Muscle layer of duodenum (tissue), 2 donors: ENCODE results near the gene MAN1C1.
A peak's percentile ranks its signal among the peaks of the same experiment; 100 is the strongest.
"Not testable (repeated sequence)": the region's sequence is repeated elsewhere in the genome, so short reads cannot be mapped to it uniquely, and the experiment has no call there.

ENCODE experiments used
- H3K27ac ChIP-seq: one replicate; pipeline ENCODE4 v1.7.0; 2013; ENCODE audit warnings: mild to moderate bottlenecking, low read length
- H3K27me3 ChIP-seq: one replicate; pipeline ENCODE4 v1.7.0; 2013; ENCODE audit warnings: low read depth, mild to moderate bottlenecking, control low read depth, low read length
- H3K36me3 ChIP-seq, 2 donors: one replicate each; pipeline ENCODE4 v1.7.0; 2013; ENCODE audit warnings: low read length in 2 of 2, control low read depth in 1 of 2, mild to moderate bottlenecking in 1 of 2; ENCODE audit not compliant: insufficient read depth in 2 of 2, control insufficient read depth in 1 of 2
- H3K4me1 ChIP-seq, 2 donors: one replicate each; pipeline ENCODE4 v1.7.0; 2013; ENCODE audit warnings: low read length in 2 of 2, mild to moderate bottlenecking in 2 of 2, control low read depth in 1 of 2, moderate library complexity in 1 of 2; ENCODE audit not compliant: insufficient read depth in 2 of 2, control insufficient read depth in 1 of 2
- H3K4me3 ChIP-seq, 2 donors: one replicate each; pipeline ENCODE4 v1.7.0; 2013; ENCODE audit warnings: low read length in 2 of 2, low read depth in 1 of 2, mild to moderate bottlenecking in 1 of 2
- H3K9me3 ChIP-seq, 2 donors: one replicate each; pipeline ENCODE4 v1.7.0; 2013; ENCODE audit warnings: low read length in 2 of 2, control low read depth in 1 of 2, mild to moderate bottlenecking in 1 of 2; ENCODE audit not compliant: control insufficient read depth in 1 of 2
- donor health status: healthy.

Gene MAN1C1

GRCh38 chr1:25626018-25626417 is 9.4 kb downstream of the MAN1C1 start:
- H3K9me3 ChIP-seq: no peaks in the 10 kb centered on the region

GRCh38 chr1:25628741-25629421 is 12.3 kb downstream of the MAN1C1 start:
- Histone ChIP-seq H3K9me3 (no peaks in the 10 kb centered on the region), H3K27ac (no peak overlapping the region), H3K4me1 (no peaks in the 10 kb centered on the region), H3K36me3 (no peaks in the 10 kb centered on the region), H3K27me3 (no peaks in the 10 kb centered on the region), H3K4me3 (no peak overlapping the region)

More at GRCh38 chr1:25626018-25626417, 9.4 kb downstream of the MAN1C1 start:
- Histone ChIP-seq H3K4me3 (no peak overlapping the region), H3K27me3 (no peaks in the 10 kb centered on the region), H3K4me1 (peaks cover 4 to 15% of the 10 kb centered on the region in 2 donors), H3K36me3 (no peaks in the 10 kb centered on the region), H3K27ac (no peak overlapping the region)

GRCh38 chr1:25629836-25630235 is 13.2 kb downstream of the MAN1C1 start:
- H3K4me3 ChIP-seq: no peak overlapping the region
- H3K27ac ChIP-seq: no peak overlapping the region
- no peaks in the 10 kb centered on the region for H3K27me3 ChIP-seq
- H3K9me3 ChIP-seq: no peaks in the 10 kb centered on the region
- no peaks in the 10 kb centered on the region for H3K36me3 ChIP-seq
- no peaks in the 10 kb centered on the region for H3K4me1 ChIP-seq

- Histone ChIP-seq H3K36me3 (no peaks in the 10 kb centered on the region), H3K27ac (no peak overlapping the region), H3K4me1 (no peaks in the 10 kb centered on the region), H3K4me3 (peak overlapping the region in 1 of 2 donors; percentile 1), H3K9me3 (no peaks in the 10 kb centered on the region), H3K27me3 (no peaks in the 10 kb centered on the region)
Measured at GRCh38 chr1:25631750-25632485, 15.3 kb downstream of the MAN1C1 start.

- H3K4me3 ChIP-seq: no peak overlapping the region
- H3K4me1 ChIP-seq: no peaks in the 10 kb centered on the region
- H3K27ac ChIP-seq: no peak overlapping the region
- H3K27me3 ChIP-seq: no peaks in the 10 kb centered on the region
- H3K9me3 ChIP-seq: peaks cover 0 to 4% of the 10 kb centered on the region in 2 donors
- no peaks in the 10 kb centered on the region for H3K36me3 ChIP-seq
Measured at GRCh38 chr1:25634066-25634465, 17.5 kb downstream of the MAN1C1 start.

- no peaks in the 10 kb centered on the region for H3K36me3 ChIP-seq
- no peak overlapping the region for H3K27ac ChIP-seq
- H3K27me3 ChIP-seq: no peaks in the 10 kb centered on the region
- H3K9me3 ChIP-seq: peaks cover 0 to 4% of the 10 kb centered on the region in 2 donors
- H3K4me1 ChIP-seq: no peaks in the 10 kb centered on the region
- no peak overlapping the region for H3K4me3 ChIP-seq
Measured at GRCh38 chr1:25634896-25635295, 18.3 kb downstream of the MAN1C1 start.

GRCh38 chr1:25636141-25636540 is 19.6 kb downstream of the MAN1C1 start:
- H3K36me3 ChIP-seq, H3K4me1 ChIP-seq, H3K27me3 ChIP-seq, H3K9me3 ChIP-seq, H3K27ac ChIP-seq, H3K4me3 ChIP-seq: not testable (repeated sequence)

- Histone ChIP-seq H3K4me3 (no peak overlapping the region), H3K27ac (no peak overlapping the region), H3K9me3 (peaks cover 0 to 4% of the 10 kb centered on the region in 2 donors), H3K27me3 (no peaks in the 10 kb centered on the region), H3K36me3 (peaks cover 0 to 4% of the 10 kb centered on the region in 2 donors), H3K4me1 (peaks cover 0 to 10% of the 10 kb centered on the region in 2 donors)
Measured at GRCh38 chr1:25640646-25641328, 24.2 kb downstream of the MAN1C1 start.

GRCh38 chr1:25641329-25641725 is 24.7 kb downstream of the MAN1C1 start:
- Histone ChIP-seq H3K27ac (no peak overlapping the region), H3K9me3 (peaks cover 0 to 4% of the 10 kb centered on the region in 2 donors), H3K4me3 (no peak overlapping the region)

GRCh38 chr1:25641931-25642573 is 25.5 kb downstream of the MAN1C1 start:
- Histone ChIP-seq H3K27me3 (no peaks in the 10 kb centered on the region), H3K27ac (no peak overlapping the region), H3K36me3 (peaks cover 0 to 10% of the 10 kb centered on the region in 2 donors), H3K9me3 (peaks cover 0 to 4% of the 10 kb centered on the region in 2 donors), H3K4me3 (peak overlapping the region in 1 of 2 donors; percentile 1), H3K4me1 (peaks cover 0 to 10% of the 10 kb centered on the region in 2 donors)

More at GRCh38 chr1:25641329-25641725, 24.7 kb downstream of the MAN1C1 start:
- Histone ChIP-seq H3K27me3 (no peaks in the 10 kb centered on the region), H3K36me3 (peaks cover 0 to 9% of the 10 kb centered on the region in 2 donors), H3K4me1 (peaks cover 0 to 10% of the 10 kb centered on the region in 2 donors)
